GF-D8 (cell line): ENCODE data around the gene AVPR2.

Experiments
- DNase-seq: peaks from one replicate; lab custom pipeline; 2025; lab: John Stamatoyannopoulos, UW

Gene AVPR2

DNA sequence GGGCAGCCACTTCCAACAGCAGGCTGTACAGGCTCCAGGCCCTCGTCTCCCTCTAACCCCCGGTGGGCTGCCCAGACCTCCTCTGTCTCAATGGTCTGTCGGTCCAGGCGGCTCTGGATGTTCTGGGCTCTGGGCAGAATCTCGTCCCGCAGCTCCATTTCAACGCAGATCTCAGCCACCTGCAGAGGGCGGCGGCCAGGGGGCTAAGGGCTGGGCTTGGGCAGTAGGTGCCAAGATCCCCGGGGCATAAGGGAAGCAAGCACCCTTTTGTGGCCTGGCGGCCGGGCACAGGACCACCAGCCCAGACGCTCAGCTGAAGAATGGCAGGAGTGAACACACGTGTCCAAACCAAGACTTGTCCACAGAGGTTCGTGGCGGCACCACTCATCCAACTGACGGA is 9.2 kb downstream of the AVPR2 start:
- no peak for DNase-seq

DNA sequence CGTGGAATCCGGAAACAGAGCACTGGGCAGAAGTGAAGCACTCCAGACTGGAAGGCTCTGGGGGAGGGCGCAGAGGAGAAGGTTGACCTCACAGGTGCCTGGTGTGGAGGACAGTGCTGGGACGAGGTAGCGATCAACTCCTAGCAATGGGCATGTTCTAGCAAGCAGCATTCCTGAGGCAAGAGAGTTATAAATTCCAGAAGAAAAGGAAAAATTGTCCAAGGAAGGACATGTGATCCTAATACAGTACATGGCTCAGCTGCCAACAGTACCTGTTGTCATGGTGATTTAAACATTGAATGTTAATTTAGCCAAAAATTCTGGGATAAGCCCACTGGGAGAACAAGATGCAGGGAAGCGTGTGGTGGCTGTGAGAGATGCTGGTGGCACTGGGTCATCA is 13.4 kb downstream of the AVPR2 start:
- DNase-seq = no peak

DNA sequence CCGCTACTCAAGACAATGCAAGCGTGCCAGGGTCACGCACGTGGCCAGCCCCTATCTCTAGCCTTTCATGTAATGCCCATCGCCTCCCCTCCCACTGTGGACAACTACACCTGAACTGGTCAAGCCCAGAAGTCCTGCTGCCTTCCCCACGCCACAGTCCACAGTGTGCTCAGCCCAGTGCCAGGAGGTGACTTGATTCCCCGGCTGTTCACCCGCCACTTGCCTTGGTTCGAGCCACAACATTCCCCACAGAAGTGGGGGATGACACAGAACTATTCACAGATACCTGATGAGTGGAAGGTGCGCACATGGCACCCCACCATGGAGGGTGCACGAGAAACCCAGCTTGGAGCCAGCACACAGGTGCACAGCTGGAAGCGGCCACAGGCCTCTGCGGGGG is 14.8 kb downstream of the AVPR2 start:
- no peak for DNase-seq

DNA sequence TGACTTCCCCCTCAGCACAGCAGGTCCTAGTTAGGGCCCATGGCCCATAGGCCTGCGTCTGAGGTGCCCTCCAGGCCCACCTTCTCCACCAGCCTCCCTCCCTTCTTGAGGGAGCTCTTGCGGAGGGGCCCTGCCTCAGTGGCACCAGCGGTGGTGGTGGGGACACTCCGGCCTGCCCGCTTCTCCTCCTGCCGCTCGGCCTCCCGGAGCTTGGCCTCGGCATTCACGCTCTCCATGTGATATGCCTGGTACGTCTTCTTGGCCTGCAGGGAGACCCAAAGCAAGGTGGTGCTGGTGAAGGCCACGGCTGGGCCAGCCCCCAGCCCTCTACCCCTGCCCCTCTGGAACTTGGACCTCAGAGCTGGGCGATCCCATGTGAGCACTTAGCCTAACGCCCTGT is 16.1 kb downstream of the AVPR2 start:
- DNase-seq = no peak

DNA sequence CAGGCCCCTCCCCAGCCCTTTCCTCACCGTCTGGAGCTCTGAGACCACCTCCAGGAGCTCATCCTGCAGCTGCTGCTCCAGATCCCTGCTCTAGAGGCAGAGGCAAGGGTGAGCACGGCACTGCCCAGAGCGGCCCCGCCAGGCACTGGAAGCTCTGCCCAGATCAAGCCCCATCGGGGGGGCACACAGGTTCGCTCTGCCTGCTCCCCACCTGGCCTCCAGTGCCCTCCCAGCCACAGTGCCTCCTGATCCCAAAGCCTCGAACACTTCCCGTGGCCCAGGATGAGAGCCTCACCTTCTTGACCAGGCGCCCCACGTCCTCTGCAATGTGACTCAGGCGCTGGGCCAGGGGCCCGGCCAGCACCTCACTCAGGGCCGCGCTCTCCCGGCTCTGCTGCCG is 16.6 kb downstream of the AVPR2 start:
- DNase-seq = no peak

DNA sequence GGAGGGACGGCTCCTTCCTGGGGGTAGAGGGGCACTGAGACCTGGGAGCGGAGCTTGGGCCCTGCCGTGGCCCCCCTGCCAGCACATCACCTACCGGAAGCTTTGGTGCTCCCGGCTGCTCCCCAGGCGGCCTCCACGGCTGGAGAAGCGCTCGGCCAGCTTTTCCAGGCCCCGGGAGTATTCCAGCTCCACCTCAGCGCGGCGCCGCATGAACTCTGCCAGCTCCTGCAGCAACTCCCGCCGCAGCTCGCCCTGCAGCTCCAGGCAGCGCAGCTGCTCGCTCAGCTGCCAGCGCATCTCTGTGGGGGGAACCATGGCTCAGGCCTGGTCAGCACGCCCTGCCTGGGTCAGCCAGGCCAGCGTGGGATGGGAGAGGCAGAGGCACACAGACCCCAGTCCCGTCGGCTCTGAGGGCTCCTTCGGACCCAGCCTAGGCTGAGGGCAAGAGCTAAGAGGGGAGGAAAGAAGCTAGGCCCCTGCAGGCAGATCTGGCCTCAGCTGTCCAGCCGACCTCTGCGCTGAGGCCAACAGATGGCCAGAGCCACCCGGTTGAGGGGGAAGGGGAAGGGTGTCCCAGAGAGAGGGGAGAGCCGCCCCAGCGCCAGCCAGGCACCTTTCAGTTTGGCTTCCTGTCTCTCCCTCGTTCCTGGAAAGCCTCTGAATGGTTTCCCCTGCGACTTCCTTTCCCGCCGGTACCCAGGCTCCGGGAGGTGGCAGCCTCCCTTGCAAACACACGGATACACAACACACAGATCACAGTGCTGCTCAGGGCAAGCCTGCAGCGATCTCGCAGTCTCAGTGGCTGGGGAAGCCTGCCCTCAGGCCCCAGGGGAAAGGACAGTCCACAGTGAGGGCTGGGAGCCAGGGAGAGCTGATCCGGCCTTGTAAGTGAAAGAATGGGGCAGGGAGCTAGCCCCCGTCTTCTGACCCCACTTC is 17.3 kb downstream of the AVPR2 start:
- peak; percentile 20 for DNase-seq

DNA sequence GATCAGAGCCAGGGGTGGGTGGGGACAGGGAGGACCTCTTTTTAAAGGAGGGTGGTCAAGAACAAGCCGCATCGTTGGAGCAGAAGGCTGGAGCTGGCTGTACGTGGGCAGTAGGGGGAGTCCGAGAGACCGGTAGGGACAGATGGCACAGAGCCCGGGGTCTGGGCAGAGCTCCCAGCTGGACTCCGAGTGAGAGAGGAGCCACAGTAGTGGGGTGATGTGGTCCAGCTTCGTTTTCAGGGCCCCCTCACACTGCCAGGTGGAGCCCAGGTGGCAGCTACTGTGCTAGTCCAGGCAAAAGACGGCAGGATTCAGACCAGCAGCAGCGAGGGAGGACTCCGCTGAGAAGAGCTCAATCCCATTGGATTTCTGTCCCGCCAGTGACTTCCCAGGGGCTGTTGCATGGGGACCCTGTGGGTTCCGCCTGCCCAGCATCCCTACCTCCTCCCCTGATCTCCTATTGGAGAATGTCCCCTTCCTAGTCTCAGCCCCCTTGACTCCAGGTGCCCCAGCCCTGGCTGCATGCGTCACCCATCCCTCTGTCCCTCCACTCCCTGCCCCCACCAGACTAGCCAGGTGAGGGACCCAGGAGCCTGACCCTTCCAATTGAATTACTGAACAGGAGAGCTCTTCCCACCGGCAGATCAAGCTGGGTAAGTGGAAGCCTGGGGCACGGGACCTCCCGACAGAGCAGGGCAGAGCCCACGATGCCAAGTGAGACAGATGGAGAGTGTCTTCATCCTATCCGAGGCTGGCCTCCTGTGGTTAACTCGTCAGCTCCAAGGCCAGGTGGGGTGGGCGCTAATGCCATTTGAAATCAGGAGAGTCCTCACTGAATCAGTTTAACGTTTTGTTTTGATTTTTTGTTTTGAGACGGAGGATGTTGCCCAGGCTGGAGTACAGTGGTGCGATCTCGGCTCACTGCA is 18.7 kb downstream of the AVPR2 start:
- DNase-seq = no peak

DNA sequence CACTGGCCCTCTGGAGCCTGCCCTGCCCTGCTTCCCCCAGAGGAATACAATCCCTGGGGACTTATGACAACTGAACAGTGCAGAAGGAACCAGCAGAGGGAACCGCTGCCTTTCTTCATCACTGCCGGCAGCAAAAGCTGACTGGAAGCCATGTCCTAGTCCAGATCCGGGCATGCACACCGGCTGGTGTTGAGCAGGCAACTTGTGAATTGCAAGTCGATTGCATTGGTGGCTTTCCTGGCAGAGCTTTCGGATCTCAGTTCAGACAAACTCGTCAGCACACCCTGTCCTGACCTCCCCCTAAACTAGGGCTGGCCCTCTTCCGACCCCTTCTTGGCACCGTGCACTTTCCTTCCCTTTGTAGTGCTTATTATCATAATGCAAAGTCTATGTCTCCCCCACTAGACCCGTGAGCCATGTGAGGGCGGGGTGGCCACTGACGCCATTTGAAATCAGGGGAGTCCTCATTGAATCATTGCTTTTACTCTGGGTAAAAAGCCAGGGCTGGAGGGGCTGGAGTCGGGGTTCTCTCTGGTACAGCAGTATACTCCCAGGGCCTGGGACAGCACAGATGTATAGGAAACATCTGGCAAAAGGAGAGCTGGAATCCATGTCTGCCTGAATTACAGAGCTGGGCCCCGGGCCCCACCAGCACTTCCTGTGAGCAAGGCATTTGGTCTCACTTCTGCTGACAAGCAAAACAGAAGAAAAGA is 19.8 kb downstream of the AVPR2 start:
- DNase-seq = peak; percentile 46

DNA sequence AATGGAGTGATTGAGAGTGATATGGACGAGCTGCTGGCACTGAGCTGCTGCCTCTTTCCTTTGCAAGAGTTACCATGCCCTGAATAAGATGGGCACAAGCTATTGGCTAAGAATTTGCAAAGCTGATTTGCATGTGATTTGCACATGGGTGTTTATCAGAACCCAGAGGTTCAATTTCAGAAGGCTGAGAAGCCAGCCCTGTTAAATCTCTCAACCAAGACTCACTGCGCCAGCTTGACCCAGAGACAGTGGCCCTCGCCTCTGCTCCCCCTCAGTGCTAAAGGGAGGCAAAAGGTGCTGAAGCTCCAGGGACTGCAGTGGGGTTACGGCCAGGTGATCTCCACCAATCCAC is 20.9 kb downstream of the AVPR2 start:
- no peak for DNase-seq

DNA sequence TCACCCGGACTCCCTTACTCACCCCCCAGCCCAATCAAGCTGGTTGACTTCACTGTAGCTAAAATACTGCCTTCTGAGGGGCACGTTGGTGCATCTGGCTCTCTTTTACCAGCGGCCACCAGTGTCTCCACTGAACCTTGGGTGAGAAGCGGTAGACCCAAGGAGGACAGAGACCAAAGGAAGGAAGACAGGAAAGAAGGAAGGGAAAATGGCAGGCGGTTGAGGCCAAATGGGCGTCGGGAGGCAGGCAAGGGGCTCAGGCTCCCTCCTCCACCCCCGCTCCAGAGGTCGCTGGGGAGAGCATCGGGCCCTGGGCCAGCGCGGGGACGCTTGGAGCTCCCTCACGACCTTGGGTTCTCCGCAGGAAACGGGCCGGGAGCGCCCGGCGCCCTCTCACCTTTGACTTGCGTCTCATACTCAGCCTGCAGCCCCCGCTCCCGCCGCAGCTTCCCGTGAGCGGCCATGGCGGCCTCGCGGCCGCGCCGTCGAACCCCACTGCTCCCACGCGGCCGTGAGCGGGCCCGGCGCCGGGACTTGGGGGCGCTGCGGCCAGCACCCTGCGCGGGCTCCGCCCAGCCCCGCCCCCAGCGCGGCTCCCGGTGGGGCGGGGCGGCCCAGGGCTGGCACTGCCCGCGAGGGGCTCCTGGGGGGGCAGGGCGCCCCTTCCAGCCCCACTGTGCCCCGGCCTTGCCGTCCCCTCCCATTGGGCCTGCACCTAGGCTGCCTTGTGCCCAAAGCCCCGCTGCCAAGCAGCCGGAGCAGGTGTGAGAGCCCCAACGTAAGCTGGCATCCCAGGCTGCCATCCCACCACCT is 21.5 kb downstream of the AVPR2 start, which contains the start of gene ARHGAP4:
TSS of gene ARHGAP4 (minus strand) at position 526 of the 813 bp plus-strand sequence. CDS start at position 464, 62 bp downstream.
- DNase-seq = no peak

DNA sequence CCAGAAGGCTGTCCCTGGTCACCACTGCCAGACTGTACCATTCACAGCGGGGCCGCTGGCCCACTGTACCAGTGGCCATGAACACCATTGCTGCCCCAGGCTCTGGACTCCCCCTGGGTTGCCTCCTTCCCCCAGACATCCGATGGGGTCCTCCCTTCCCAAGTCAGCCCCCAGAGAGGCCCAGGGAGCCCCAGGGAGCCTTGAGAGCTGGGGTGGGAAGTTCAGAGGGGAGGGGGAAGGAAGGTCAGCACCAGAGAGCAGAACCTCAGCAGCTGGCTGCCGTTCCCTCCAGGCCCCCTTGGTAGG is 22.0 kb downstream of the AVPR2 start:
- no peak for DNase-seq

DNA sequence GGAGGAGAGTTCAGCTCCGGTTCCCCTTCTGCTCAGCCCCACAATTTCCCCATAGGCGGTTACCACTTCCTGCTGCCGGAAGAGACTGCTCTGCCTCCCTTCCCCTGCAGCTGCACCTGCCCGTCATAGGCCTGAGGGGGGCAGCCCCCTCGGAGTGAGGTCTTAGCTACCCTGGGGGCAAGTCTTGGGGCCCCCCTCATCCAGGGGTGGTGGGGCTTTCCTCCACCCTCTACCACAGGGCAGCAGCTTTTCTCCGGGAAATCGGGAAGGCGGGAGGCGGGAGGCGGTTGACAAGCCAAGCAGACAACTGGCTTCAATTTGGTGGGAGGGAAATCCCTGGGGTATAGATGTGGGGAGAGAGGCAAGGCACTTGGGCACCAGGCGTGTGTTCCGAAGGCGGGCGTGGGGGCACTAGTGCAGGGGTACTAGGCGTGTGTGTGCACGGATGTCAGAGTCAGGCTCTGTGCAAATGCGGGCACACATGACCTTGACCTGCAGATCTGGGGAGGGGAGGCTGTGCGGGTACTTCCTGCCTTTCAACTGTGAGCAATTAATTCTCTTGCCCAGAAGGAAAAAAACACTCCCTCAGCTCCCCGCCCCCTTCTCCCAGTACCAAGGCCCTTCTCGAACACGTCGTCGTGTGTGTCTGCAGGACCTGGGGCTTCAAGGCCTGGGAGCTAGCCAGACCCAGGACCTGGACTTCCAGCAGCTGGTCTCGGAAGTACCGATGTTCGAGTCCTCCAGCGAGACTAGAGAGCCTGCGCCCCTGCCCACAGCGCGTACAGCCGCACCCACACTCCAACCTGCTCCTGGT is 22.6 kb downstream of the AVPR2 start:
- peak; percentile 92 for DNase-seq

DNA sequence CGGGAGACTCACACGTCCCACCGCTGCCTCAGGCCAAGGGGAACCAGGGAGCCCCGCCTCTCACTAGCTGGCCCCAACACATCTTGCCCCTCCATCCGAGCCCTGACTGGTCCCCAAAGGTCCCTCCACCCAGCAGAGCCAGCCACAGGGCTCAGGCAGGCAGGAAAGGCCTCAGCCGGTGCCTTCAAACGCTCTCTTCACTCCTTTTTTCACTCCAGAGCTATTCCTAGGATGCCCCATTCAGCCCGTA is 23.1 kb downstream of the AVPR2 start:
- no peak for DNase-seq

DNA sequence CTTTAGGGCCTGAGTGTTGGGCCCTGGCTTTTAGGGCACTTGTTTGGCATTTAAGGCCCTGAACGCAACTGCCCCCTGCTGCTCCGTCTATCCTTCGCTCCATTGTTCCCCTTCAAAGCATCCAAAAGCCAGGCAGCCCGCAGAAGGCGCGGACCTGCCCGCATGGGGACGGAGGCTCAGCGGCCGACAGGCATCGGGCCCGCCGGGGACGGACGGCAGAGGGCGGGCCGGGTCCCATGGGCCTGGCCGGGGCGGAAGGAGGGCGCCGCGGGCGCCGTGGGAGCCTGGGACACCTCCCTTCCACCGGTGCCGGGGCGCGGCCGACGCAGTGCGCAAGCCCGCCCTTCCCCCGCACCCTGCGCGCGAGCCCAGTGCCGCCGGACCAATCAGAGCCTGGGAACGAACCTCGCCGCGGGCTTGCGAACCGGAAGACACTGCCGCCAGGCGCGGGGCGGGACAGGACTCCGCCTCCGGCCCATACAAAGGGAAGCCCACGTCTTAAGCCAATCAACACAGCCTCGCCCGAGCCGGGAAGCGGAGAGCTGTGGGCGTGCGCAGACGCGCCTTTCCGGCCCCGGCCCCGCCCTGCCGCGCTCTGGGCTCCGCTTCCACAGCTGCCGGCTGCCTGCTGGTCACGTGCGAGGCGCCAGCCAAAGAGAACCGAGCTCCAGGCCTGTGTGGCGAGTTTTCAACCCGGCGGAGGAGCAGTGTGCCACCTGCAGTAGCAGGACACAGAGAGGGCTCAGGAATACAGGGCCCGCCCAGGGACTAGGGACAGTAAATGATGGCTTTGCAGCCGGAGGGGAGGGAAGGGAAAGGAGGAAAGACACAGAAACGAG is 23.7 kb downstream of the AVPR2 start:
- peak; percentile 88 for DNase-seq

DNA sequence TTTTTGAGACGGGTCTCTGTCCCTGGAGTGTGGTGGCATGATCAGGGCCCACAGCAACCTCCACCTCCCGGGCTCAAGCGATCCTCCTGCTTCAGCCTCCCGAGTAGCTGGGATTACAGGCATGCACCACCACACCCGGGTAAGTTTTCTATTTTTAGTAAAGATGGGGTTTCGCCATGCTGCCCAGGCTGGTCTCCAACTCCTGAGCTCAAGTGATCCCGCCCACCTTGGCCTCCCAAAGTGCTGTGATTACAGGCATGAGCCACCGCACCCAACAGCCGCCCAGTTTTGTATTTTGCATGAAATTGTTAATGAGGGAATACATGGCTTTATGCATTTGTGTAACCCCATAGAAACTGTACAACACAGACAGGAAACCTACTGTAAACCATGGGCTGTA is 24.4 kb downstream of the AVPR2 start:
- DNase-seq = no peak

DNA sequence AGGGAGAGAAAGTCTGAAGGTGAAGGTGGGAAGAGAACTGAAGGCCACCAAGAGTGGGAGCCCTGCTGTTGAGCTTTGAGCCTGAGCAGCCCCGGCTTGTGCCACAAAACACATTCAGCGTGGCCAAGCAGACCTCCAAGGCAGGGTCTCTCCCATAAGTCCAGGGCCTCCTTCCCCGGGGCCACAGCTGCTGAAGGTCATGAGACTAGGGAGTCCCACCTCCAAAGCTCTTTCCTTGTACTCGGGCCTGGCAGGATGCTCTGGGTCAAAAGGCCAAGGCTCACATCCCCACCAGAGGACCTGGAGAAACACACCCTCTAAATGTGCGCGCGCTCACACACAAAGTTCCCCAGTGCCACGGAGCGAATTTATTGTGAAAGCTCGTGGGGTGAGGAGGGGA is 25.1 kb downstream of the AVPR2 start:
- no peak for DNase-seq

DNA sequence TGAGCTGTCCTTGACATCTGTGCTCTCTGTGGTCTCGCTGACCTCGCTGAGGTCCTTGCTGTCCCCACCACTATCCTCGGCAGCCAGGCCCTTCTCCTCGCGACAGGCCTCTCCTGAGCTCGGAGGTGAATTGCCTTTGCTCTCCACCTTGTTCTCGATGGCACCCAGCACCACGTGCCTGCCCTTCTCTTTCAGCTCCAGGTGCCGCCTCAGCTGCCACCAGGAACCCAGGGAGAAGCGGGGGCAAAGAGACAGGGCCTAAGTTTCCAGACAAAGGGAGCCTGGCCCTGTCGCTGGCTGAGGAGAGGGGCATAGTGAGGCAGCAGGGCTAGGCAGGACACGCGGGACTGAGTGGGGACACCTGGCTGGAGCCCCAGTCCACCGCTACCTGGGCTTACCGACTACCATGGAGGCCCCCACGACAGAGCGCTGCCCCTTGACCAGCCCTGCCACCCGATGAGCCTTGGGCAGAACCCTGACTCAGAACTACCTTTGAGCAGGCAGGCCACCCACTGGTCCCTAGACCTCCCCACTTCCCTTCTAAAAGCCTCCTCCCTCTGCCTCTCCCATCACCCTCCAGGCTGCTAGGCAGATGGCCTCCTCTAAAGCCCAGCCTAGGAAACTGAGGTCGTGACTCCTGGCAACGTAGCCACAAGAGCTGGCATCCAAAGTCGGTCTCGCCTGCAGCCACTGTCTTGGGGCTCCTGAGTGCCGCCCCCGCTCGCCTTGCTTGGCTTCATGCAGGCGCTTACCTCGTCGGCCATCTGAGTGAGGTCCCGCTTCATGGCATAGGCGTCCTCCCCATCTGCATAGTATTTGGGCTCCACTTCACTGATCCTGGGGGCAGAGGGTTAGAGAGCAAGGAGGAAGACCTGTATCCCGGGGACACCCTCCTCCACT is 25.8 kb downstream of the AVPR2 start:
- no peak for DNase-seq

DNA sequence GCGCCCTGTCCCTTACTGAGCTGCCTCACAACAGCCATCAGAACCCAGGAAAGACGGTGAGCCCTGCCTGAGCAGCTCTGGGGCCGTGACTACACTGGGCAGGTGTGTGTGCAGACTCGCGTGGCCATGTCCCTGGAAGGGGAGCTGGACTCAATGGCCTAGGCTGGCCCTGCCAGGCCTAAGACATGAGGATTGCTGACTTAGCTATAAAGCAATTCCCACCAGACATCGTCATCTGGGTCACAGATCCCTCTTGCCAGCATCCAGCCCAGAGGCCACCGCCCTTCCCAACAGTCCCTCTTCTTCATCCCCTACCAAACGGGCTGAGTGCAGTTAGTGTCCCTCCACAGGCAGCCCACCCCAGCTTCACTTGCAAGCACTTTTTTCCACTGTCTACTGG is 26.7 kb downstream of the AVPR2 start:
- DNase-seq = no peak

DNA sequence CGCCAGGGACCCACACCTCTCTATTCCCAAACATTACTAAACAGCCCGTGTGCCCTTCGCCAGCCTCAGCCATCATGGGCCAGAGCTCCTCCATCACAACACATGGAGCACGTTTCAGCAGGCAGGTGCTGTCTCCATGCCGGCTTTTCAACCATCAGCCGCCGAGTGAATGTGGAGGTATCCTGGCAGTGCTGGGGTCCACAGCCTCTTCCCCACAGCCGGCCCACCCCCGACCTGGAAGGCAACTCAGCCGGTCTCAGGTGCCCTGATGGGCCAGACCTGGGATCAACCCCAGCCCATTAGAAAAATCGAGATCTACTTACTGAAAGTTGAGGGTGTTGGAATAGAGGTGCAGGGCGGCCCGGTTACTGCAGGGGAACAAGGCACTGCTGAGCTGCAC is 27.3 kb downstream of the AVPR2 start:
- no peak for DNase-seq
